Astrocyte (in vitro differentiated cells and primary cell): ENCODE data around the gene SNX10.

ENCODE experiments used
- CTCF ChIP-seq: IDR thresholded peaks from 2 replicates; pipeline ENCODE4 v1.5.1; 2011; ENCODE audit warnings: low read depth, mild to moderate bottlenecking, inconsistent platforms, low read length, moderate library complexity; ENCODE audit not compliant: insufficient read depth
- EZH2 ChIP-seq: IDR thresholded peaks from 2 replicates; pipeline ENCODE4 v1.6.1; 2012; ENCODE audit warnings: mild to moderate bottlenecking, low read length, inconsistent platforms; ENCODE audit not compliant: insufficient read depth

- no peak for TF ChIP-seq EZH2
- no peak for TF ChIP-seq CTCF
Measured at GRCh38 chr7:26279405-26279804, 12.3 kb upstream of the SNX10 start.
